Right lobe of liver (tissue), 4 donors: ENCODE results near the gene PLA2G4F.

ENCODE experiments used
- POLR2A ChIP-seq: fragments of 450-650 bp; IDR thresholded peaks from one replicate; pipeline ENCODE4 v1.6.1; 2017; ENCODE audit warnings: antibody characterized with exemption, mild to moderate bottlenecking
- TF ChIP-seq, protein P1 (sequence below), 4 donors: fragments of 200-600 bp in 3 of 4; fragments of 450-650 bp in 1 of 4; IDR thresholded peaks; one replicate each; pipeline versions ENCODE4 v1.5.1 to v1.8.0; 2016 to 2022; ENCODE audit warnings: antibody characterized with exemption in 4 of 4, mild to moderate bottlenecking in 2 of 4
- donor health status: DM: no; HTN: no; CAD: no.
- donor health status: DM: no; HTN: no; CAD: no.
- donor health status: DM: no; HTN: yes; CAD: no.

DNA sequence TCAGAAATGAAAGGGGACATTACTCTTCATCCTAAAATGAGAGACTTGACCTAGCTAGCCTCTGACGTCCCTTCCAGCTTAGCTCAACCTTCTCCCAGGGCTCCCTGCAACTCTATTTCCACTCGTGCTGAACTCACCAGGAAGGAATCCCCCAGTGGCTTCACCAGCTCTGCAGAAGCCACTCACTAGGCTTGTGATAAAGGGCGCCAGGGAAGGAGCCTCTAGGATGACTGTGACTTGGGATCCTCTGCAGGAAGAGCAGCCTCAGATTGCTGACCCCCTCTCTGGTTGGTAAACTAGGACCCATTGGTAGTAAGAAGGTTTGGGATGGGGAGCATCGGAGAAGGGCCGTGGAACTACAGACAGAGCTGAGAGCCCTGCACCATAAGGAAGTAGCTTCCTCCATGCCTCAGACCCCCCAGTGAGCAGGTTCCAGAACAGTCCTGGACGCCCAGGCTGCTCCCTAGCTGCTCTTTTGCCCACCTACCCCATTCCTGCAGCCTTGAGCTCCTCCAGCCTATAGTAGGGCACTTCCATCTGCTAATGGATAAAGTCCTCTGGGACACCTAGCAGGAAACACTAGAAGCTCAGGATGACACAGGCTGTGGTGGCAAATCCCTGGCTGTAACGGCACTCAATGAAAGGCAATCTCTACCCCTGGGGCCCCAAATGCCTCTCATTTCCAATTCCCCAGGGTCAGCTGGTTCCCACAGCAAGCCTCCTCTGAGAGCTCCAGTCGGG lies 26.0 kb downstream of the PLA2G4F start:
- TF ChIP-seq, protein P1, sequence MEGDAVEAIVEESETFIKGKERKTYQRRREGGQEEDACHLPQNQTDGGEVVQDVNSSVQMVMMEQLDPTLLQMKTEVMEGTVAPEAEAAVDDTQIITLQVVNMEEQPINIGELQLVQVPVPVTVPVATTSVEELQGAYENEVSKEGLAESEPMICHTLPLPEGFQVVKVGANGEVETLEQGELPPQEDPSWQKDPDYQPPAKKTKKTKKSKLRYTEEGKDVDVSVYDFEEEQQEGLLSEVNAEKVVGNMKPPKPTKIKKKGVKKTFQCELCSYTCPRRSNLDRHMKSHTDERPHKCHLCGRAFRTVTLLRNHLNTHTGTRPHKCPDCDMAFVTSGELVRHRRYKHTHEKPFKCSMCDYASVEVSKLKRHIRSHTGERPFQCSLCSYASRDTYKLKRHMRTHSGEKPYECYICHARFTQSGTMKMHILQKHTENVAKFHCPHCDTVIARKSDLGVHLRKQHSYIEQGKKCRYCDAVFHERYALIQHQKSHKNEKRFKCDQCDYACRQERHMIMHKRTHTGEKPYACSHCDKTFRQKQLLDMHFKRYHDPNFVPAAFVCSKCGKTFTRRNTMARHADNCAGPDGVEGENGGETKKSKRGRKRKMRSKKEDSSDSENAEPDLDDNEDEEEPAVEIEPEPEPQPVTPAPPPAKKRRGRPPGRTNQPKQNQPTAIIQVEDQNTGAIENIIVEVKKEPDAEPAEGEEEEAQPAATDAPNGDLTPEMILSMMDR (IDR thresholded peaks at IDR 0.05): no peak
- TF ChIP-seq POLR2A: no peak
